HG03558 (cell line): ENCODE measurements around the gene IFT27.

ENCODE experiments used
- ATAC-seq: cut with Tn5 transposase; IDR thresholded peaks from one replicate; pipeline ENCODE4 v1.9.1; 2021; ENCODE audit warnings: moderate number of reproducible peaks; ENCODE audit not compliant: unreplicated experiment; ENCODE audit errors: extremely low read depth

The IFT27 gene

GRCh38 chr22:36797911-36798673, 22.2 kb upstream of the IFT27 start:
- ATAC-seq = no peak

- no peak for ATAC-seq
Measured at GRCh38 chr22:36797374-36797773, 21.5 kb upstream of the IFT27 start.

GRCh38 chr22:36796552-36797175, 20.7 kb upstream of the IFT27 start:
- ATAC-seq = no peak

GRCh38 chr22:36795633-36796032, 19.7 kb upstream of the IFT27 start:
- no peak for ATAC-seq

- ATAC-seq = no peak
Measured at GRCh38 chr22:36790648-36791047, 14.7 kb upstream of the IFT27 start.

- no peak for ATAC-seq
Measured at GRCh38 chr22:36787204-36787988, 11.5 kb upstream of the IFT27 start.

GRCh38 chr22:36783743-36784142, 7.8 kb upstream of the IFT27 start:
- ATAC-seq = no peak

- no peak for ATAC-seq
Measured at GRCh38 chr22:36781656-36782627, 6.0 kb upstream of the IFT27 start.

- ATAC-seq = no peak
Measured at GRCh38 chr22:36778020-36778419, 2.1 kb upstream of the IFT27 start.

- ATAC-seq = no peak
Measured at GRCh38 chr22:36776722-36777121, 803 bp upstream of the IFT27 start.

- ATAC-seq = no peak
Measured at GRCh38 chr22:36775586-36775963, 344 bp downstream of the IFT27 start.

GRCh38 chr22:36773935-36774334, 2.0 kb downstream of the IFT27 start:
- ATAC-seq = no peak

GRCh38 chr22:36772451-36772850, 3.5 kb downstream of the IFT27 start:
- ATAC-seq = no peak

GRCh38 chr22:36771356-36772063, 4.4 kb downstream of the IFT27 start:
- ATAC-seq = no peak

GRCh38 chr22:36770513-36771231, 5.2 kb downstream of the IFT27 start:
- no peak for ATAC-seq

GRCh38 chr22:36769541-36770512, 6.1 kb downstream of the IFT27 start:
- ATAC-seq = no peak

GRCh38 chr22:36768616-36769015, 7.3 kb downstream of the IFT27 start:
- no peak for ATAC-seq

GRCh38 chr22:36768141-36768540, 7.8 kb downstream of the IFT27 start:
- ATAC-seq = no peak
